GM19372 (cell line): ENCODE measurements around the gene NT5DC2.

ENCODE experiments used
- ATAC-seq: cut with Tn5 transposase; IDR thresholded peaks from one replicate; pipeline ENCODE4 v1.9.1; 2021; ENCODE audit warnings: mild to moderate bottlenecking, low read depth, moderate library complexity; ENCODE audit not compliant: unreplicated experiment

NT5DC2 gene

GRCh38 chr3:52533623-52534280 is at the start of gene NT5DC2:
TSS of gene NT5DC2 (minus strand) at chr3:52533857. CDS start at chr3:52533737, 120 bp downstream.
- no peak for ATAC-seq

GRCh38 chr3:52574056-52574965 is 40.7 kb upstream of the NT5DC2 start:
- ATAC-seq = no peak

DNA sequence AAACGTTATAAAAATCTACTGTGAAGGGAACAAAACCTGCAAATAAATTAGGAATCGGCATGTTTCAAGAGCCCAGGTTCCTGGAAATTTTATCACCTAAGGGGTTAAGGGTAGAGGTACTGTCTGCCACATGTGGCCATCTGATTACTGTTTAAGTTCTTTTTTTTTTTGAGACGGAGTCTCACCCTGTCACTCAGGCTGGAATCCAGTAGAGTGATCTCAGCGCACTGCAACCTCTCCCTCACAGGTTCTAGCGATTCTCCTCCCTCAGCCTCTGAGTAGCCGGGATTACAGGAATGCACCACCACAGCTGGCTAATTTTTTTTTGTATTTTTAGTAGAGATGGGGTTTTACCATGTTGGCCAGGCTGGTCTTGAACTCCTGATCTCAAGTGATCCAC is 38.6 kb upstream of the NT5DC2 start:
- no peak for ATAC-seq

- no peak for ATAC-seq
Observed at GRCh38 chr3:52570076-52570475, 36.4 kb upstream of the NT5DC2 start.

- no peak for ATAC-seq
Observed at GRCh38 chr3:52568069-52568468, 34.4 kb upstream of the NT5DC2 start.

DNA sequence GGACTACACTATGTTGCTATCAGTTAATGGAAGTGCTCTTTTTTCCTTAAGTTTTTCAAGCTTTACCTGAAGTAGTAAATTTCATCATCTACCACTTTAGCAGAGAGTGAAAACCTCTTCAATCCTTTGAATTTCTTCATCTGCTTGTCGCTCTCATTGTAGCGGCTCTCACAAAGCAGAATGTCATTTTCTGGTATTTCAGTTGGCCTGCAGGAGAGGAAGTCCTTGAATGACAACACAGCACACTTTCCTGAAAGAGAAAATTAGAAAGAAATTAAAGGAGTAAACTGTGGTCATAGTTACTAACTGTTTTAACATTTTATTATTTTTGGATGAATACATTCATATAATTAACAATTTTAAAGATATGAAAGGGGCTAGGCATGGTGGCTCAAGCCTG is 30.3 kb upstream of the NT5DC2 start:
- no peak for ATAC-seq

GRCh38 chr3:52561028-52561747 is 27.5 kb upstream of the NT5DC2 start:
- no peak for ATAC-seq

- no peak for ATAC-seq
Observed at GRCh38 chr3:52558436-52558835, 24.8 kb upstream of the NT5DC2 start.

DNA sequence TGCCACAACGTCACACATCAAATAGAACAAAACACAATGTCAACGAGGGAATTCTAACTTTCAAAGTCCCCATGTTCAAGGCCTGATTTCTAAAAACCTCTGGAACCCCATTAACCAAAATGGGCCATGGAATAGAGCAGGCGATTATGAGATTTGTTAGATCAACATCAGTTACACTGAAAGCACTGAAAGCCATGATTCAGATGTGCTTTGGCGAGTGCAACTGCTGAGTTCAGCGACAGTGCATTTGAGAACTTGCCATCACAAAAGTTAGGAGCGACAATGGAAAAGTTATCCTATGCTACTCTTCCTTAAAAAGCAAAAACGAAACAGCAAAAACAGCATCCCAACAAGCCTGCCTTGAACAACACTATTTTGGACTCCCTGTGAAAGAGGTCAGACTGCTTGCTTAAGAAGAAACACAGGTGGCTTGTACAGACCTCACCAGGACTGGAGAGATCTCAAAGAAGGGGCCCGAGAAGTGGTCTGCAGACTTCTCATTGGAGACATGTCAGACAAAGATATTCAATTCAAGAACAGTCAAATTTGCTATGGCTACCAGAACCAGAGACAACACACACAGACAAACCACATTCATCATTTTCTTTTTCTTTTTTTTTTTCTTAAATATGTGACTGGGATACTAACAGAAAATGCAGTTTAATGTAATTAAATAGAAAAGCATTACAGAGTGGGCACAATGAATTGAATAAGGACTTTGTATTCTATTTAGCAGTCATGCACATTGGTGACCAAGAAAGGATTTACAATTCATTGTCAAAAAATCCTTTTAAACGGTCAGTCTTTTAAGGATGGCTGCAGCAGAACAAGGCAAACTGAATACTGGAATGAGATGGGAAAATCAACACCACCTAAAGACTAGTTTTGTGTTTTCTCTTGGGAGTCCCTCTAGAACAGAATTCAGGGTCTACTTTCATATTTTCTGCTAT is 23.6 kb upstream of the NT5DC2 start:
- ATAC-seq = no peak

GRCh38 chr3:52555056-52555455 is 21.4 kb upstream of the NT5DC2 start:
- no peak for ATAC-seq

DNA sequence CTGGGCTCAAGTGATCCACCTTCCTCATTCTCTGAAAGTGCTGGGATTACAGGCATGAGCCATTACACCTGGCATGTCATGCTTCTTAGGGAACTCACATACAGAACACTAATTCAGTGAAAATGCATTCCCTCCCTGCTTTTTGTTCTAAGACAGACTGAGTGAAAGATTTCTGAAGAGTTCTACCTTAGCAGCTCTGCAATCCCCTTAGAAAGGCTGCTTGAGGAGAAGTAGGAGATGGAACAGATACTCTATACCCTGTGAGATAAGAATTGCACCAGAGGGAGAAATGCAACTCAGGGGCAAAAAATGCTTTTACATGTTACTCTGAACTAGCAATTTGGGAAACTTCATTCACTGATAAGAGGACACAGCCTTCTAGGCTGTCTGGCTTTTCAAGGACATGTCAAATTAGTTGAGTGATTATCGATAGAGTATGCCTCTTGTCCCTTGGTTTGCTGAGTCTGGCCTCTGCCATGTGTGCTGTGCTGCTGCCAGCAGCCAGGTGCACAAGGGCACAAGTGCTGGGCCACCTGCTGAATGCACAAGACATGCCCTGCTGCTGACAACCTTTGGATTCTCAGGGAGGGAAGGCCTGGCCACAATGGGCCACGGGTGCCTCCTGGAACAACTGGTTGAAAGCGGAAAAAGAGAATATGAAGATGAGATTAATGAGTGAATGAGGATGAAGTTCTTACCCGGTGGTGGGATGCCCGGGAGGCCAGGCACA is 20.5 kb upstream of the NT5DC2 start:
- no peak for ATAC-seq

- ATAC-seq = no peak
Observed at GRCh38 chr3:52552089-52552488, 18.4 kb upstream of the NT5DC2 start.

- no peak for ATAC-seq
Observed at GRCh38 chr3:52551118-52551517, 17.5 kb upstream of the NT5DC2 start.

DNA sequence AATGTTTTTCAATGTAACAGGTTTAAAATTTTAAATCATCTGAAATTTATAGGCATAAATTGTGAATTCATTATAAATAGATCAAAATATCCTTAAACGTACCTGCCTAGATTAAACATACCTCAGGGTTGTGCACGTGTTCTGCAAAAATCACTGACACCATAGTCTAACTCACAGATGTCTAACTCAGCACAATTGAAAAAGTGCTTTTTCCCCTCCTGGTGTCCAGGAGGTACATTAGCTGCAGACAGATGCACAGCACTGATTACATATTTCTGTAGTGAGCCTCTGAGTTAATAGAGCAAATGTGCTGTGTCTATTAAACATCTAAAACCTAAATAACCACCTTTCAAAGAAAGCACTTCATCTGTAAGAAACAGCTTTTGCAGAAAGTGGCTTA is 13.5 kb upstream of the NT5DC2 start:
- ATAC-seq = no peak

GRCh38 chr3:52546111-52546901 is 12.6 kb upstream of the NT5DC2 start:
- no peak for ATAC-seq

DNA sequence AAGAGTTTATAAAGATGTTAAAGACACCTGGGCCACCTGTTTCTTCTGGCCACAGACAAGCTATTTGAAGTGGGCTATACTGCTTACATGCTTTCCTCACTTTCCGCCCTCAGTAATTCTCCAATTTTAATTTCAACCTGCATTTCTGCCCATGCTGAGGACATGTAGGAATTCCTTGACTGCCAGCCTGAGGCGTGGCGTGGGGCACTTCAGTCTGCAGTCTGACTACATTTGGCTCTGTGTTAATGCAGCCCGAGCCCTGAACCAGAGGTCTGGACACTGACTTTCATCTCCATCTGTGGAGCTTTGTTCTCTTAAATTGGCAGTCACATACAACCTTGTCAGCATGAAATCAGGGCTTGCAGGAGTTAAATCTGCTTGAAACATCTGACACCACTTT is 11.3 kb upstream of the NT5DC2 start:
- no peak for ATAC-seq

DNA sequence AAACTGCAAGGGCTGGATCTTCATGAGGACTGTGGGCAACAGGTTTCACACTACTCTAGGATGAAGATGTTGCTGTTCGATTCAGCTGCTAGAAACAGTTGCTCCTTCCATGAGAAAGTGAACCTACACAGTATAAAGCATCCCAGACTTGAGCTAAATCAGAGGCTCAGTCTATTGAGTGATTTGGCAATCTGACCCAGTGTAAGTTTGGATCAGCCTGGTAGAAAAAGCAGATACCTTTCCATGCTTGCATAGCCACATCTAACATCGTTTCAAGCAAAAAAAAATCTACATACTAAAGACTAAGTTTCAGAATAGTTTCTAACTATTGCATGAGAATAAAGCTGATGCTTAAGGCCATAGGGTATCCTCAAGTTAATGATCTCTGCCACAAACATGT is 7.4 kb upstream of the NT5DC2 start:
- no peak for ATAC-seq

DNA sequence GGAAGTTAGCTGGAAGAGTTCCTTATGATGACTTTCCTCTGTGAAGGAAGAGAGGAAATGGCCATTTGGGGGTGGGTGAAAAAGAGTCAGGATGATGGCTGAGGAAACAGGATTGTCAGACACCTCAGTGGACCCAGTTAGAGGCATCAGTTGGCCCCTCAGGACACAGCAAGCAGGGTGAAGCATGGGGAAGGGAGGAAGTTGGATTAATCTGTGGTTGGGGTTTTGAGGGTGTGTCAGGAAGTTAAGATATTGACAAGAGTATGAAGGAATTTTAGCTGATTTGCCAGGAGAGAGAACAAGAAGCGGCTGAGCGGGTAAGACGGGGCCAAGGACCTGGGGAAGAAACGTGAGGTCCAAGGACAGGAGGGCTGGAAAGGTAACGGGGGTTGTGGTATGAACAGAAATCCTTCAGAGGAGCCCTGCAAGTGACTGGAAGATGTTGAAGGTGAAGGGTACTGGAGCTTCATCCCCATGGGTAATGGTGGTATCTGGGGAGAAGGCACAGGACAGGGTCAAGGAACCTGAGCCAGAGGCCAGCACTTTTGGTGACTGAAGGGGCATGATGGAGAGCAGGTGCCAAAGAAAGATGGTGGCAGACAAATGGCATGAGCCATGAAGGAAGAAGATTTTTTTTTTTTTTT is 5.5 kb upstream of the NT5DC2 start:
- no peak for ATAC-seq
